Testis (tissue), 3 donors: Measurements from ENCODE around the gene AUTS2. TPM values are rescaled to one million over a fixed set of nuclear protein-coding genes. Genes with fewer than 3 reads are reported as not detected.

Experiments
- DNase-seq: peaks from one replicate; pipeline ENCODE4 v3.0.0-alpha.2; 2019
- H3K27ac ChIP-seq, 2 donors: fragments of 200-600 bp; sonication (generic); one replicate each; pipeline ENCODE4 v1.5.1; 2019
- H3K27me3 ChIP-seq: fragments of 200-600 bp; sonication (generic); one replicate; pipeline ENCODE4 v1.5.1; 2019
- H3K36me3 ChIP-seq: fragments of 200-600 bp; sonication (generic); one replicate; pipeline ENCODE4 v1.5.1; 2017; ENCODE audit warnings: low read depth; ENCODE audit errors: missing control alignments
- H3K4me1 ChIP-seq: fragments of 200-600 bp; sonication (generic); one replicate; pipeline ENCODE4 v1.5.1; 2019
- H3K4me3 ChIP-seq, 2 donors: fragments of 200-600 bp; sonication (generic); one replicate each; pipeline ENCODE4 v1.5.1; 2017 to 2019
- H3K9me3 ChIP-seq: fragments of 200-600 bp; sonication (generic); one replicate; pipeline ENCODE4 v1.5.1; 2017
- POLR2A ChIP-seq: fragments of 450-650 bp; IDR thresholded peaks from one replicate; pipeline ENCODE4 v1.6.1; 2017; ENCODE audit warnings: antibody characterized with exemption, mild to moderate bottlenecking, moderate library complexity
- WGBS, 2 donors: methylation state at CpG; one replicate each; pipeline ENCODE4 v1.1.5; 2018; 5-methylcytosine and 5-hydroxymethylcytosine counted together
- intact Hi-C: fragments of 100-400 bp; cut with DNase I; formaldehyde crosslinking; loops from one replicate; pipeline ENCODE4 v1.15.1; 2023; ENCODE audit warnings: low total_unique reads
- polyA plus RNA-seq: library from polyadenylated mRNA; stranded (reverse); fragments of 350-450 nt; fragmentation: Illumina TruSeq; extraction: RNeasy Lipid Tissue Mini Kit (QIAGEN cat#74804); gene quantifications from one replicate; pipeline ENCODE4 v1.2.3, GENCODE V29; 2014; ENCODE audit warnings: low read depth, low replicate concordance; ENCODE audit not compliant: insufficient read depth
- total RNA-seq, 2 donors: library from RNA; depleted of rRNA; stranded (reverse); fragments of >200 nt; gene quantifications; one replicate each; pipeline ENCODE4 v1.2.3, GENCODE V29; 2016
- TF ChIP-seq, protein P1 (sequence below), 3 experiments: fragments of 450-650 bp in 2 of 3; fragments of 200-600 bp in 1 of 3; sonication (generic) in 1 of 3; IDR thresholded peaks; one replicate each; pipeline ENCODE4 v1.5.1; 2016 to 2019; ENCODE audit warnings: antibody characterized with exemption in 3 of 3, mild to moderate bottlenecking in 2 of 3, moderate library complexity in 1 of 3

Gene AUTS2
- total and polyA plus RNA-seq, 3 donors from 2014 or later: 21.3 to 75.5 (median 56.1) TPM

DNA sequence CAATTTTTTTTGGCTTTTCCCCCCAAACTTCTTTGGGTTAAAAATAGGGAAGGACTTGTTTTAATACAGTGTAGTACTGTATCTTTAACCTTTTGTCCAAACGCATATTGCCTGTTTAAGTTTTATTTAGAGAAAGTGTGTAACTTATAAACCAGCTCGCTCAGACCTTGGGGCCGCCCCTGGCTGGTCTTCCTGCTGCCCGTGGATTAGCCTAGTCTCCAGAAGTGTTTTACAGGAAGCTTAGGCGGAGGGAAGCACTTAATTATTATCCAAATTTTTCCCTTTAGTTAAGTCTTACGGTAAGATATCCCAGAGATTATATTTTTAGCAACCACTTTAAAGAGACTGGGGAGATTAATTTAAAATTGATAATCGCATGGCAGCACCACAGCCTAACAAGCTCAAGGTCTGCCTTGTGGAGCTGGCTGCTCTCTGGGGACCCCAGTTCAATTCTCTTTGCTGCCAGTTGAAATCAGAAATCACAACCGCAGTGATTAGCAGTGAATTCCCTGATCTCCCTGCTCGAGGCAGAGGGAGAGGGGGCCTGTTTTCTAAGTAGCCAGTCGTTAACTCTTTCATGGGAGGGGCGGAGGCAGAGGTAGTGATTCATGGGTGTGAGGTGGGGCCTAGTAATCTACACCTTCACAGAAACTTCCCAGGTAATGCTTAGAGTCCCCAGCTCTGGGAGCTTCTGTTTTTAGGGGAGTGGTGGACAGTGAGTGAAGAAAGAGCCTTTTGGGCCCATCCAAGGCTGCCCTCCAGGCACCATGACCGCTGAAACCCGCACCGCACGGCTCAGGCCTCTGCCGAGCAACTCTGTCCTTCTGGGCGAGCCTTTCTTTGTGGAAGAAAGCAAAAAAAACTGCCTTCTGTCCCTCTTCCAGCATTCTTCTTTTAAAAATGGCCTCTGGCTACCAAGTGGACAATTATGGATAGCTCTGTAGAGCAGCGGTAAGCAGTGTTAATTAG, 984.9 kb downstream of the AUTS2 start:
- DNase-seq: no peak
- Histone ChIP-seq H3K36me3 (no peaks in the 10 kb centered on the region), H3K4me3 (no peak overlapping the region), H3K27me3 (no peaks in the 10 kb centered on the region), H3K4me1 (peaks cover 13% of the 10 kb centered on the region), H3K27ac (no peak overlapping the region), H3K9me3 (no peaks in the 10 kb centered on the region)
- TF ChIP-seq, protein P1, sequence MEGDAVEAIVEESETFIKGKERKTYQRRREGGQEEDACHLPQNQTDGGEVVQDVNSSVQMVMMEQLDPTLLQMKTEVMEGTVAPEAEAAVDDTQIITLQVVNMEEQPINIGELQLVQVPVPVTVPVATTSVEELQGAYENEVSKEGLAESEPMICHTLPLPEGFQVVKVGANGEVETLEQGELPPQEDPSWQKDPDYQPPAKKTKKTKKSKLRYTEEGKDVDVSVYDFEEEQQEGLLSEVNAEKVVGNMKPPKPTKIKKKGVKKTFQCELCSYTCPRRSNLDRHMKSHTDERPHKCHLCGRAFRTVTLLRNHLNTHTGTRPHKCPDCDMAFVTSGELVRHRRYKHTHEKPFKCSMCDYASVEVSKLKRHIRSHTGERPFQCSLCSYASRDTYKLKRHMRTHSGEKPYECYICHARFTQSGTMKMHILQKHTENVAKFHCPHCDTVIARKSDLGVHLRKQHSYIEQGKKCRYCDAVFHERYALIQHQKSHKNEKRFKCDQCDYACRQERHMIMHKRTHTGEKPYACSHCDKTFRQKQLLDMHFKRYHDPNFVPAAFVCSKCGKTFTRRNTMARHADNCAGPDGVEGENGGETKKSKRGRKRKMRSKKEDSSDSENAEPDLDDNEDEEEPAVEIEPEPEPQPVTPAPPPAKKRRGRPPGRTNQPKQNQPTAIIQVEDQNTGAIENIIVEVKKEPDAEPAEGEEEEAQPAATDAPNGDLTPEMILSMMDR (IDR thresholded peaks at IDR 0.05): no peak
- no peak for TF ChIP-seq POLR2A
- intact Hi-C loops: no loop called here
- 81% methylated on average over 18 of the region's 18 CpGs for WGBS, 2 donors

- 58 to 79% methylated on average over 16 of the region's 16 CpGs for WGBS, 2 donors
- no peaks in the 10 kb centered on the region for H3K9me3 ChIP-seq
- no peak overlapping the region for H3K27ac ChIP-seq
- DNase-seq: peak; percentile 34
- TF ChIP-seq, protein P1 (IDR thresholded peaks at IDR 0.05): no peak
- no peak for TF ChIP-seq POLR2A
- intact Hi-C loops: no loop called here
- no peak overlapping the region for H3K4me3 ChIP-seq
- H3K27me3 ChIP-seq: no peaks in the 10 kb centered on the region
- no peaks in the 10 kb centered on the region for H3K36me3 ChIP-seq
- H3K4me1 ChIP-seq: peaks cover 13% of the 10 kb centered on the region
Observed at GRCh38 chr7:70583965-70584883, 985.9 kb downstream of the AUTS2 start.

DNA sequence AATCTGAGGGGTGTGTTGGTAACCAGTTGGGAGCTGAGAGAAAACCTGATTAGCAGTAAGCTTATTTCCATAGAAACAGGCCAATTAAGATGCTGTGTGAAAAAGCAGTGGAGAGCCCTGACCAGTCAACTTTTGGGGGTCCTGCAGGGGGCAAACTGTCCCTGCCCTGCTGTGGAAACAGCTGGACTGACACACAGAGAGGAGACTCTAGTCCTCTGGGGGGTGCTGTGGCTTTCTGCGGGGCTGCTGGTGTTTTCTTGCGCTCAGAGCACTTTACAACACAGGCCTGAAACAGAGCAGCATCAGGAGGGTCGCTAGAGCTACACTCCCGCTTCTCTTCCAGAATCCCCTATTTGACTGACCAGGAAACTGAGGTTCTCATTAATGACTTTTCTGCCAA, 986.8 kb downstream of the AUTS2 start:
- H3K27me3 ChIP-seq: no peaks in the 10 kb centered on the region
- DNase-seq: no peak
- H3K36me3 ChIP-seq: no peaks in the 10 kb centered on the region
- H3K4me3 ChIP-seq: no peak overlapping the region
- TF ChIP-seq, protein P1 (IDR thresholded peaks at IDR 0.05): no peak
- TF ChIP-seq POLR2A: no peak
- 80 to 94% methylated on average over 4 of the region's 4 CpGs for WGBS, 2 donors
- H3K9me3 ChIP-seq: no peaks in the 10 kb centered on the region
- H3K27ac ChIP-seq: no peak overlapping the region
- peaks cover 13% of the 10 kb centered on the region for H3K4me1 ChIP-seq
- intact Hi-C loops: no loop called here

GRCh38 chr7:70586822-70587221, 988.5 kb downstream of the AUTS2 start:
- DNase-seq: no peak
- intact Hi-C loops: no loop called here
- no peaks in the 10 kb centered on the region for H3K27me3 ChIP-seq
- no peak overlapping the region for H3K4me3 ChIP-seq
- peaks cover 13% of the 10 kb centered on the region for H3K4me1 ChIP-seq
- WGBS, 2 donors: 95 to 100% methylated on average over 1 of the region's 1 CpG
- TF ChIP-seq, protein P1 (IDR thresholded peaks at IDR 0.05): no peak
- TF ChIP-seq POLR2A: no peak
- no peaks in the 10 kb centered on the region for H3K36me3 ChIP-seq
- H3K9me3 ChIP-seq: no peaks in the 10 kb centered on the region
- no peak overlapping the region for H3K27ac ChIP-seq
